ENCODE data around the gene EIF2S1.

Gene EIF2S1

DNA sequence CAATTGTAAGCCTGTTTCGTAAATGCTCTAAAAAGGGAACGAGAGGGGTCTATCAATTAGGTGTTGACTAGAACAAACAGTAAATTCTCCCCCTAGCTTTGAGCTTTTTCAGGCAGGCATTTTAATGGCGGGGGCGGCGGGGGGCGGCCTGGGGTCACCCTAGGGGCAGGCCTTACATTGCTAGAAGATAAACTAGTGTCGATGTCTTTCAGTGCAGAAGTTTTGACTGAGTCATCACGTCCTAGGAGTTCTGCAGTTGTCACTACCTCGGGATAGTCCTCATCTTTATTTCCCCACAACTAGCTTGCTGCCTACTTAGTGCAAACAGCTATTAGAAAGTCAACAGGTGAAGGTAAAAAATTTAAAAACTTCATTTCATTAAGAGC lies 2.2 kb upstream of the EIF2S1 start:
- peak overlapping the region; percentile 96 for H3K4me3 ChIP-seq (ENCODE audit: control insufficient read depth, low read depth, low read length)
- peak; percentile 58 for DNase-seq (ENCODE audit: low read depth)
- TF ChIP-seq, protein P1, sequence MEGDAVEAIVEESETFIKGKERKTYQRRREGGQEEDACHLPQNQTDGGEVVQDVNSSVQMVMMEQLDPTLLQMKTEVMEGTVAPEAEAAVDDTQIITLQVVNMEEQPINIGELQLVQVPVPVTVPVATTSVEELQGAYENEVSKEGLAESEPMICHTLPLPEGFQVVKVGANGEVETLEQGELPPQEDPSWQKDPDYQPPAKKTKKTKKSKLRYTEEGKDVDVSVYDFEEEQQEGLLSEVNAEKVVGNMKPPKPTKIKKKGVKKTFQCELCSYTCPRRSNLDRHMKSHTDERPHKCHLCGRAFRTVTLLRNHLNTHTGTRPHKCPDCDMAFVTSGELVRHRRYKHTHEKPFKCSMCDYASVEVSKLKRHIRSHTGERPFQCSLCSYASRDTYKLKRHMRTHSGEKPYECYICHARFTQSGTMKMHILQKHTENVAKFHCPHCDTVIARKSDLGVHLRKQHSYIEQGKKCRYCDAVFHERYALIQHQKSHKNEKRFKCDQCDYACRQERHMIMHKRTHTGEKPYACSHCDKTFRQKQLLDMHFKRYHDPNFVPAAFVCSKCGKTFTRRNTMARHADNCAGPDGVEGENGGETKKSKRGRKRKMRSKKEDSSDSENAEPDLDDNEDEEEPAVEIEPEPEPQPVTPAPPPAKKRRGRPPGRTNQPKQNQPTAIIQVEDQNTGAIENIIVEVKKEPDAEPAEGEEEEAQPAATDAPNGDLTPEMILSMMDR (conservative IDR thresholded peaks at IDR 0.05; ENCODE audit: control insufficient read depth, insufficient read depth, low read depth, low read length), result no peak

DNA sequence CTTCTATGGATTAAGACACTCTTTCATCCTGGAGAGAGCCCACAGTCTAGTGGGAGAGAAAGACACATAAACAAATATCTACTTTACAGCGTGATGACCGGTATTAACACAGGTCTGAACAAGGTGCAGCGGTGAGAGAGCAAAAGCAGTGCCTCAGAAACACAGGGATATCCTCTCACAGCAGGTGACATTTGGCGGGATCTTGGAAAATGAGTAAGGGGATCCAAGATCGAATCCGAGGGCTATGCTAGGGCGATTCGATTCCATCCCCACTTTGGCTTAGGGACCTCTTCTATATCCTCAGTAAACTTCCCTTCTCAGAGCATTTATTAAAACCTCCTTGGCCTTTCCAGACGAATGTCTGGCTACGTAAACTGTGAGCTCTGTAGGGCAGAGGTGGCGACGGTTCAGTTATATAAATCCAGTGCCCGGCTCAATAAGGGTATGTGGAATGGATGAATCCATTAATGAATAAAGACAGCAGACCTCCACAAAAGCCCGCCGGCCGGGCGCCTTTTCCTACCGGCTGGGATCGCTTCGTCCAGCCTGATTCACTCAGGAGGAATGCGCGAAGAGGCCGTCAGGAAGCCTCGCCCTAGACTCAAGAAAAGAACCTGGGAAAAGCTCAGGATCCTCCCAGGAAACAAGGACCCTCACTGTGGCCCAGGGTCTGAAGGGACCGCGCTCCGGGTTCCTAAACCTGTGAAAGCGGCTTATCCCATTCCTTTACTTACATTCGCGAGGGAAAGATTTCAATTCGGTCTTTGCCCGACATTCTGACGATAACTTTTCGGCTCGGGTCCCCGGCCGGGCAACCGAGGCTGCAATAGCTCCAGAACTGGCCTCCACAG lies 979 bp upstream of the EIF2S1 start:
- peak overlapping the region; percentile 96 for H3K4me3 ChIP-seq (ENCODE audit: control insufficient read depth, low read depth, low read length)
- TF ChIP-seq, protein P1 (conservative IDR thresholded peaks at IDR 0.05; ENCODE audit: control insufficient read depth, insufficient read depth, low read depth, low read length), result no peak
- DNase-seq (ENCODE audit: low read depth), result peak; percentile 50

DNA sequence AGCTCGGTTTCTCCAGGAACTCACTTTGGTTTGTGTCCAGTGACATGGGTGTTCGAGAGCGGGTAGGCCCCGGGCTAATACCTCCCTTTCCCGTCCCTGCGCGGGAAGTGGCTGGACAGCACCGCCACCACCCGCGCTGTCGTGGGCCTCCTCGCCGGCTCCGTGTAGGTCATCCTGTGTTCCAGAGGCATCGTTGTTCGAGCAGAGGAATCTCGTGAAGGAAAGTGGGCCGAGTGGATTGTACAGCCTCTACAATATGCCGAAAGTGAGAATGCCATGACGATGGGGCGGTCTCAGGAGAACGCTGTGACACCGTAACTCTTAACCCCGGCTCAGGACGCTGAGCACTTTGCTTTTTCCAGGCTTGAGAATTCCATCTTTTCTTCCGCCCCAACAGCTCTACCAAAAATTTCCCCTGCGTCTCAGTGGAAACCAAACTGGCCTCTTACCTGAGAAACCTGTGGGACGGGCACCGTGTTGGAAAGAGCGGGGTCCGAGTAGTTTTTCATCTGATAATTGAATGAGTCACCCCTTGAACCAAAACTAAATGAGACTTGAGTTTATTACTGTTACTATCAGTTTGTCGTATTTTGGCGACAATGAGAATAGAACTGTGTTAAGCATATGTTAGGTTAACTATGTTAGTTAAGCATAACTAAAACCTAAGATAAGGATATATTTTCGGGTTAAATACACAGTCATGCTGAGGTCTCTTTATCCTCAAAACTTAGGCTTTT lies 510 bp downstream of the EIF2S1 start:
- DNase-seq (ENCODE audit: low read depth), result no peak
- peak overlapping the region; percentile 96 for H3K4me3 ChIP-seq (ENCODE audit: control insufficient read depth, low read depth, low read length)
- TF ChIP-seq, protein P1 (conservative IDR thresholded peaks at IDR 0.05; ENCODE audit: control insufficient read depth, insufficient read depth, low read depth, low read length), result no peak

DNA sequence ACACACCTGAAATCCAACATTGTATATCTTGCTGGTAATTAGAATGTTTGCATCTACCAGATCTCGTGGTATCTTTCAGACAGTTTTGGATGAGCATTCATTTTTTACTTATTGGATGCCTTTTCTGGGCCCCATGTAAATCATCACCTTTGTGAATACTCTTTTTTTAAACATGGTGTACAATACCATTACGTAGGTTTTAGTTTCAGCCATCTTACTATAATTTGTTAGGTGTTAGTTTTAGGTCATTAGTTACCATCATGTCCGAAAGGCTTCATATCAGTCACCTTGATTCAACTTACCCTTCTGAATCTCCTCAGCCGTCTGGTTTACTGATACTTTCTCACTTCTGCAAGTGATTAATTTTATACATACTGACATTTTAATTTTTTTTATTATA lies 5.3 kb downstream of the EIF2S1 start:
- TF ChIP-seq, protein P1 (conservative IDR thresholded peaks at IDR 0.05; ENCODE audit: control insufficient read depth, insufficient read depth, low read depth, low read length), result no peak
- no peak overlapping the region for H3K4me3 ChIP-seq (ENCODE audit: control insufficient read depth, low read depth, low read length)
- DNase-seq (ENCODE audit: low read depth), result no peak

DNA sequence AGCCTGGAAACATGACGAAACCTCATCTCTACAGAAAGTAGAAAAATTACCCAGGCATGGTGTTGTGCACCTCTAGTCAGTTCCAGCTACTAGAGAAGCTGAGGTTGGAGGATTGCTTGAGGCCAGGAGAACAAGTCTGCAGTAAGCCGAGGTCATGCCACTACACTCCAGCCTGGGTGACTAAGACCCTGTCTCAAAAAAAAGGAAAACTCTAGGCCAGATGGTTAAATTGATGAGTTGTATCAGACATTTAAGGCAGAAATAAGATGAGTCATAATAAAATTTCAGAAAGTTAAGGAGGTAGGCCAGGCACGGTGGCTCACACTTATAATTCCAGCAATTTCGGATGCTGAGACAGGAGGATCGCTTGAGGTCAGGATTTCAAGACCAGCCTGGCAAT lies 10.7 kb downstream of the EIF2S1 start:
- DNase-seq (ENCODE audit: low read depth), result peak; percentile 74
- H3K4me3 ChIP-seq (ENCODE audit: control insufficient read depth, low read depth, low read length), result no peak overlapping the region
- TF ChIP-seq, protein P1 (conservative IDR thresholded peaks at IDR 0.05; ENCODE audit: control insufficient read depth, insufficient read depth, low read depth, low read length), result no peak

DNA sequence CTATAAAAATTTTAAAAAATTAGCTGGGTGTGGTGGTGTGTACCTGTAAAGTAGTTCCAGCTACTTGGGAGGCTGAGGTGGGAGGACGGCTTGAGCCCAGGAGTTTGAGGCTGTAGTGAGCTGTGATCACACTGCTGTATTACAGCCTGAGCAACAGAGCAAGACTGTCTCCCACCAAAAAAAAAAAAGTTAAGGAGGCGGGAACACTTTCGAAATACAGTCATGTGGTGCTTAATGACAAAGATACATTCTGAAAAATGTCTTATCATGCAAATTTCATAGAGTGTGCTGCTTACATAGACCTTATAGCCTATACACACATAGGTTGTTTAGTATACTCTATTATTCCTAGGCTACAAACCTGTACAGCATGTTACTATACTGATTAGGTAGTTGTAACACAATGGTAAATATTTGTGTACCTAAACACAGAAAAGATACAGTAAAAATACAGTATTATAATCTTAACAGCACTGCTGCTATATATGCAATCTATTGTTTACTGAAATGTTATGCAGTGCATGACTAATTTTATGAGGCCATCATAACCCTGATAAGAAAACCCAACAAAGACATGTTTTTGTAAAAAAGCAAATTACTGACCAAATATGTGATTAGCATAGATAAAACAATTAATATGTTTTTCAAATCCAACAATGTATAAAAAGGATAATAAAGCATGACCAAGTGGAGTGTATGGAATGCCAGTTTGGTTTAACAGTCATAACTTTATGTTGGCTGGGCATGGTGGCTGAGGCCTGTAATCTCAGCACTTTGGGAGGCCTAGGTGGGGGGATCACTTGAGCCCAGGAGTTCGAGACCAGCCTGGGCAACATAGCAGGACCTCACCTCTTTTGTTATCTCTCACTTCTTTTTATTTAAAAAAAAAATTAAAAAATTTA lies 11.4 kb downstream of the EIF2S1 start:
- TF ChIP-seq, protein P1 (conservative IDR thresholded peaks at IDR 0.05; ENCODE audit: control insufficient read depth, insufficient read depth, low read depth, low read length), result no peak
- DNase-seq (ENCODE audit: low read depth), result peak; percentile 9
- H3K4me3 ChIP-seq (ENCODE audit: control insufficient read depth, low read depth, low read length), result no peak overlapping the region
